ENCODE data around the gene ACOT13.

- TF ChIP-seq EP300 (IDR thresholded peaks at IDR 0.05) = no peak
- no peak for TF ChIP-seq CTCF (IDR thresholded peaks at IDR 0.05)
Observed at GRCh38 chr6:24740861-24741260, 74.0 kb downstream of the ACOT13 start.
